GM21723 (cell line): Measurements from ENCODE around the gene ZFYVE21.

Source experiments
- ATAC-seq: cut with Tn5 transposase; IDR thresholded peaks from one replicate; pipeline ENCODE4 v1.9.1; 2021; ENCODE audit warnings: mild to moderate bottlenecking, moderate library complexity; ENCODE audit not compliant: unreplicated experiment

ZFYVE21 gene

DNA sequence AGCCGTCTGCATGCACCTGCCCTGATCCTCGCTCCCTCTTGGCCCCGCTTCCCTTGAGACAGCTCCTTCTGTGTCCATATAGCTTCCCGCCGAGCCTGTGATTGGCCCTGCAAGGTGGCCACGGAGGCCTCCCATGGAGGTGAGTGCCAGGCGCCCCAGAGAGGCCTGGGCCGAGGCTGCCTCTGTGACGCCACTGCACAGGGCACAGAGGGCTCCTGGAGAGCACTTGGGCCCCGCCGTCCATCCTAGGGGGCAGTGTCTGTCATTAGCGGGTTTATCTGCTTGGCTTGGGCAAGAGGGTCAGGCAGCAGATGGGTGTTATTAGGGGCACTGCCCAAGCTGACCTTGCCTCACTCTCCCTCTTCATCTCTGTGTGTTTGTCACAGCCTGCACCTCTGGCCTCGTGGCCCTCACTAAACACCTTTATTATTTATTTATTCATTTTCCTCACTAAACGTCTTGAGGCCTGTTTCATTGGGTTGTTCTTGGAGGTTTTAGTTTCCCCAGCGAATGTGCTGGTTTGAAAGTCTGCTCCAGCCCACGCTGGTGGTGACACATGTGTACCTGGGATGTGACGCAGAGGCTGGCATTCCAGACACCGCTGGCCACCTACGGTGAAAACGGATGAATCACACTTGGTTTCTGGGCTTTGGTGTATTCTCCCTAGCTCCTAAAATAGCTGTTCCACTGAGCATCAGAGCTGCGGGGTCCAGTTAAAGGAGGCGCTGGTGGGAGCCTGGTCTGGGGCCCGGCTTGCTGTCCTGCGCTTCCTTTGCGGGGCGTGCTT is 5.9 kb downstream of the ZFYVE21 start:
- no peak for ATAC-seq

DNA sequence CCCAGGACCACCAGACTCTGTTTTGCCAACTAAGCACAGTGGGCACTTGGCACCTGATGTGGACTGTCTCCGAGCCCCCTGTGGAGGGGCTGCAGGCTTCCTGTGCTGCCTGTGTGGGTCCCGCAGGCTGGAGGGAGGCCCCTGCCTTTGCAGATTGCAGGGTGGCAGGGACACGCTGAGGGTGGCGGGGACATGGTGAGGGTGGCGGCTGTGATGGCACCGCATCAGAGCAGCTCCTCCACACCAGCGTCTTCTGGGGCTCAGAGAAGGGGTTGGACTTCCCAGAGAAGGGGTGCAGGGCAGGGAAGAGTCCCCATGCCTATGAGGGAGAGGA is 8.1 kb downstream of the ZFYVE21 start:
- no peak for ATAC-seq

DNA sequence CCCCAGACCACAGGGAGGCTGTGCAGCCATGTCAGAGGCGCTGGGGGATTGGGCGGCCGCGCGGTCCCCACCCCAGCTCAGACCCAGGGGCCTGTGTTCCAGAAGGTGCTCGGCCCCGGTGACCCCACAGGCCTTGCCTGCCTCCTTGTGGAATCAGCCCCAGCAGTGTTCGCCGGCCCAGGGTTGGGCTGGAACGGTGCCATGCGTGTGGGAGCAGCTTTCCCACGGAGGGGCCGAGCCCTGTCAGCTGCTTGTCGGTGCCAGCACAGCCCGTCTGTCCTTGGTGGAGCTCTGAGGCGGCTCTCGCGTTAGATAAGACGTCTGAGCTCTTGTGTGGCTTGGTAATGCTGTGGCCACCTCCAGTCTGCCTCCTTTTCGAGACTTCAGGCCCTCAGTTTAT is 8.5 kb downstream of the ZFYVE21 start:
- ATAC-seq, result no peak

DNA sequence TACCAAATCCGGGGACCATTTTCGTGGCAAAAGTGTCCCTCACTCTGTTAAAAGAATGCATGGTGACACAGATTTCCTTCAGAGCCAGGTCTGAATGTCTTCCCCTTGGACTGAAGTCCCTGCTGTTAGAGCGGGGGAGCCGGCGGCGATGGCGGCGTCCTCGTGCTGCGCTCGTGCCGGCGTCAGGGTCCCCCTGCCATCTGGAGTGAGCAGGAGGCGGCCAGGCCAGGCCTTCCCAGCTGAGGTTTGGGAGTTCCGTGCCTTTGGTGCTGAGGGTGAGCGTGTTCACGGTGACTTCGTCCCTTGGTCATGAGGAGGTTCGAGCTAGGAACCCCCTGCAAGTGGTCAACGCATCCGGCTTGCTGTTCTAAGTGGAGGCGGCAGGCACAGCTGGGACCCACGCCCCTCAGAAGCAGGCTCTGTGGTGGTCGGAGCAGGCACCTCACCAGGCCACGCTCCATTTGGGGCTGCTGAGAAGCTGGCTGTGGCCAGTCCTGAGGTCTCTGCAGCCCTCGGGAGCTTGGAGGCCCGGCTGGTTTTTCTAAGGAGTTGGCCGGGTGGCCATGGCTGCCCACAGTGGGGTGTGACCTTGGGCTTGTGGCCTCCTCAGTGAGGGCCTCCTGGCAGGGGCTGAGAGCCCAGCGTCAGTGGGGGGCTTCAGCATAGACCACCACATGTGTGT is 9.5 kb downstream of the ZFYVE21 start:
- ATAC-seq, result no peak

DNA sequence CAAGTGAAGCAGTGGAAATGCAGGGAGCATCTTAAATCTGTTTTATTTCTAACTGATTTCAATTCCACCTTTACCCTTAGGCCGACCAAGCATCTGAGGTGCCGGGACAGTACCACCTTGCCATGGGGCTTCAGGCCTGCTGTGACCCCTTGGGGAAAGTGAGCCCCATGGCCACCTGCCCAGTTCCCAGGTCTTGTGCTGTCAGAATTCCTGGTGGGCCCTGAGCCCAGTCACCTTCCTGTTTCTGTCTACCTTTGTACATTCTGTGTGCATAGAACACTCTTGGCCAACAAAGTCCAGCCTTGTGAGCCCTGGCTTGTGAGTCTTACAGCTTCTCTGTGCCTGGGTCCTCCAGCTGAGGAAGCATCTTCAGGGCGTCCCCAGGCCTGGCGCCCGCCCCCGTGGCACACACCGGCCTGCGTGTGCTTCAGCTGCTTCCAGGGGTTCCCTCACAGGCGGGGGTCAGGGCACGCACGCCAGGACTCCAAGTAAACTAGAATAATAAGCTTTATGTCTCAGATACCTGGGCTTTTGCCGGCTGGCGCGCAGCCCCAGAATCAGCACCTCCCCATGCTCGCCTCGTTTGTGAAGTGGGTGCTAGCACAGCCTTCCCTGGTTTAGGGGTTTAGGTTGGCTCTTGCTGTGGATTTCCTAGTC is 10.3 kb downstream of the ZFYVE21 start:
- no peak for ATAC-seq

DNA sequence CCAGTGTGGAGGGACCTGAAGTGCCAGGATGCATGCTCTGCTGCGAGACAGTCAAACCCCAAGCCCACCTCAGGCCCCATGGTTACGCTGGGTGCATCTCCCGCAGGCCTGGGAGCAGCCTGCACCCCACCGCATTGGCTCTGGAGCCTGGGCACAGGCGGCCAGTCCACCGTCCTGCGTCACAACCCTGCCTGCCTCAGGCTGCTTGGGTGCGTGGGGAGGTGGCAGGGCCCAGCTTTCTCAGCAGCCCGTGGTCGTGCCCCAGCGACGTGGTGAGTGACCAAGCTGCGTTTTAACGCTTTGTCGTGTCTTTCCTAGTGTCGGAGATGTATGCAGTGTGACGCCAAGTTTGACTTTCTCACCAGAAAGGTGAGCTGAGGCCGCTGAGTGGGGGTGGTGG is 10.9 kb downstream of the ZFYVE21 start:
- ATAC-seq, result no peak

DNA sequence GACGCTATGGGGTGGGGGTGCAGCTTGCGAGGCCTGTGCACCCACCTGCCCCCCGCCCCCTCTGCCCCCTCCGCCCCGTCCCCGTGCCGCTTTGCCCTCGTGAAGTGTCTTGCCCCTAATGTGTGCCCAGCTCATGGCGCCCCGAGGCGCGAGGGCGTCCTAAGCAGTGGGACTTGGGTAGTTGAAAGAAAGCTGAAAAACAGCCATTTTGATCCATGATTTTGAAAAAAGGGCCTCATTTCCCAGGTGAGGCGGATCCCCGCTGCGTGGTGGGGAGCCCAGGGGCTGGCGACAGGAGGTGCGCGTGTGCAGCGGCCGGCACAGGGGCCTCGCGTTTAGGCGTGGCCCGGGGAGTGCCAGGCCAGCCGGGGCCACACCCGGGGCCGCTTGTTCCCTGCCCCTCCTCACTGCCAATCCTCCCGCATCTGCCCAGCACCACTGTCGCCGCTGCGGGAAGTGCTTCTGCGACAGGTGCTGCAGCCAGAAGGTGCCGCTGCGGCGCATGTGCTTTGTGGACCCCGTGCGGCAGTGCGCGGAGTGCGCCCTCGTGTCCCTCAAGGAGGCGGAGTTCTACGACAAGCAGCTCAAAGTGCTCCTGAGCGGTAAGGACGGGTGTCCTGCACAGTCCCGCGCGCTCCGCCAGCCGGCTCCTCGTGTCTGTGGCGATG is 11.8 kb downstream of the ZFYVE21 start:
- no peak for ATAC-seq

DNA sequence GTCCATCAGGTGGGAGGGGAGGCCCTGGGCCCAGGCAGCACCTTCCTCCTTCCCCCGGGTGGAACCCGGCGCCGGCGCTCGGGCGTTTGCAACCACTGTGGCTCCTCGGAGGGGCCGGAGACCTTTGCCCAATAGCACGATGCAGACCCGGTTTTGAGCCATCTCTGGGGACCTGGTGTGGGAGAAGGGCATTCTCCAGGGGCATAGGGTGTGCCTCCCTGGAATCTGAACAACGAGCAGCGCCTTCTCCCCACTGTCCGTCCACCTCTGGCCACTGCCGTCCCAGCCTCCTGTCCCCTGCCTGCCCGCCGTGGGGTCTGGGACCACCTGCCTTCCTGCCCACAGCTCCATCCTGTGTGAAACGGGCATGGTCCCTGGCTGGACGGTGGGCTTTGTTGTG is 12.5 kb downstream of the ZFYVE21 start:
- ATAC-seq, result no peak

DNA sequence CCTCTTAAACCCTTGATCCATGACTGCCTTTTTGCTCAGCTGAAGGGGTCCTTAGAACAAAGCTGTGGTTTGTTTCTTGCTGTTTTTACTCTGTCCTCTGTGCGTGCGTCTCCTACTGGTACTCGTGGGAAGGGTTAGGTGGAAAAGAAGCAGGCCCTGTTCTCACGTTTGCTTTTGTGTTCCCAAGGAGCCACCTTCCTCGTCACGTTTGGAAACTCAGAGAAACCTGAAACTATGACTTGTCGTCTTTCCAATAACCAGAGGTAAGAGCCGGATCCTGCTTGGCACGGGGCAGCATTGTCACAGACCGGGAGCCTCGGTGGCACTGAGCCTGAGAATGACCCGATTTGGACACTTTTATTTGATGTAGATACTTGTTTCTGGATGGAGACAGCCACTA is 13.1 kb downstream of the ZFYVE21 start:
- no peak for ATAC-seq

DNA sequence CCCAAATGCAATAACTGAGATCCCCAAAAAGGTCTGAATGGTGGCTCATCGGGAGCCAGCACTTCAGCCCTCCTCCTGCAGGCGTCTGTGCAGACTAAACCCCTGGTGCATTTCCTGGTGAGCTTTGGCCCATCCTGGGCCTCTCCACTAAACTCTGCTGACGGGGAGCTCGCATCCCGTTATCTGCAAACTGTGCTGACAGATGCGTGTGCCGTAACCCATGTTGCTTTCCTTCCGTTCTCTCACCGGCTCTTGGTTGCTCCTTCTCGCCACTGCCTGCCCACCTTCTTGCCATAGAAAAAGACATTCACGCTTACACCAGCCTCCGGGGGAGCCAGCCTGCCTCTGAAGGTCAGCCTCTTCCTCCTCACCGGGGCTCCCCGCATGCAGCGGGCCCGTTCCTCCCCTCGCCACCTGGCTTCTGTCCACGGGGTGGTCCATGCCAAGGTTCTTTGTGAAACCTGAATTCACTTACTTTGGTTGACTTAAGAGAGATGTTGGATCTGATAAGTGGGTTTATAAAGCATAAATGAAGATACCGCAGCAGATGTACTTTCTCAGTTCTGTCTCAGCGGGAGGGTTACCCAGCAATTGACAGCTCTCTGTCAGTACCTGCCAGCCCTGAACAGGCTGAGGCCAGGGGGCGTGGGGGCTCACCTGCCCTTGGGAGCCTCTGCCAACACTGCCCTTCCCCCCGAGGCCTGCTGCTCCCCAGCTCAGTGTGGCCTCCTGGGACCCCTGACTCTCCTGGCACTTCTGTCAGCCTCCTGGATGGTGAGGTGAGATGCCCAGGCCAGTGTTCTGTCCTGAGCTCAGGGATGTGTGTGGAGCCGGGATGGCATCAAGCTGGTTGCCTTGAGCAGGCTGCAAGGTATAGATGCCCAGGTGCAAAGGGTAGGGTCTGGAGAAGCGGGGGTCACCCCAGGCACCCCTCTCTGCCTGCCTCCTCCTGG is 14.2 kb downstream of the ZFYVE21 start:
- ATAC-seq, result no peak

DNA sequence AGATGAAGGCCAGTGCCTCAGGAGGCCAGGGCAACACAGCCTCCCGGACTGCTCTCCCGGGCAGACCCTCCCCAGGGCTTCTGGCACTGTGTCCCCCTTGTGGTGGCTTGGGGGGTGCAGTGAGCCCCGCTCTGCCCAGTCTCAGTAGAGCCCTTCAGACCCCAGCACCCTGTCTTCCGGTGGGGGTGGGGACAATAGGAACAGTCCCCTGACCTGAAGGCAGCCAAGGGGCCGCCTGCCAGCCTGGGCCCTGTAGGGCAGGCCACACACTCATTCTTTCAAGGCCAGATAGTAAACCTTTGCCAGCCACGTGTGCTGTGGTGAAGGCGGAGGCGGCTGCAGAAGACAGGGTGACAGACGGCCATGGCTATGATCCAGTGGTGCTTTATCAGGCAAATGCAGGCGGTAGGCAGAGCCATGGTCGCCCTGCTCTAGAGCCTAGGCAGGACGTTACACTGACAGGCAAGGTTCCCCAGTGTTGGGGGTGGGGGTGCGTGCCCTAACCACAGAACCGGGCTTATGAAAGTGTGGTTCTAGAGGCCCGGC is 15.0 kb downstream of the ZFYVE21 start:
- no peak for ATAC-seq

DNA sequence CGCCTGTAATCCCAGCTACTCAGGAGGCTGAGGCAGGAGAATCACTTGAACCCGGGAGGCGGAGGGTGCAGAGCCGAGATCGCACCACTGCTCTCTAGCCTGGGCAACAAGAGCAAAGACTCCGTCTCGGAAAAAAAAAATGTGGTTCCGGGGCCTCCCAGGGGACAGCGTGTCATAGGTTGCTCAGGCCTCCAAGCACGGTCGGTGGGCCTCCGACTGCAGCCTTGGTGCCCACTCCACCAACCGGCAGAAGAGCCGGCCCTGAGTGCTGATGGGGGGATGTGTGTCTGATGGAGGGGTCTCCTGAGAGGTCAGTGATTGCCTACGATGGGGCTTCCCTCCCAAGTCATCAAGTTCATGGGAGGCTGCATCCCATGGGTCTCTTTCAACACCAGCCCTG is 15.9 kb downstream of the ZFYVE21 start:
- ATAC-seq, result no peak

DNA sequence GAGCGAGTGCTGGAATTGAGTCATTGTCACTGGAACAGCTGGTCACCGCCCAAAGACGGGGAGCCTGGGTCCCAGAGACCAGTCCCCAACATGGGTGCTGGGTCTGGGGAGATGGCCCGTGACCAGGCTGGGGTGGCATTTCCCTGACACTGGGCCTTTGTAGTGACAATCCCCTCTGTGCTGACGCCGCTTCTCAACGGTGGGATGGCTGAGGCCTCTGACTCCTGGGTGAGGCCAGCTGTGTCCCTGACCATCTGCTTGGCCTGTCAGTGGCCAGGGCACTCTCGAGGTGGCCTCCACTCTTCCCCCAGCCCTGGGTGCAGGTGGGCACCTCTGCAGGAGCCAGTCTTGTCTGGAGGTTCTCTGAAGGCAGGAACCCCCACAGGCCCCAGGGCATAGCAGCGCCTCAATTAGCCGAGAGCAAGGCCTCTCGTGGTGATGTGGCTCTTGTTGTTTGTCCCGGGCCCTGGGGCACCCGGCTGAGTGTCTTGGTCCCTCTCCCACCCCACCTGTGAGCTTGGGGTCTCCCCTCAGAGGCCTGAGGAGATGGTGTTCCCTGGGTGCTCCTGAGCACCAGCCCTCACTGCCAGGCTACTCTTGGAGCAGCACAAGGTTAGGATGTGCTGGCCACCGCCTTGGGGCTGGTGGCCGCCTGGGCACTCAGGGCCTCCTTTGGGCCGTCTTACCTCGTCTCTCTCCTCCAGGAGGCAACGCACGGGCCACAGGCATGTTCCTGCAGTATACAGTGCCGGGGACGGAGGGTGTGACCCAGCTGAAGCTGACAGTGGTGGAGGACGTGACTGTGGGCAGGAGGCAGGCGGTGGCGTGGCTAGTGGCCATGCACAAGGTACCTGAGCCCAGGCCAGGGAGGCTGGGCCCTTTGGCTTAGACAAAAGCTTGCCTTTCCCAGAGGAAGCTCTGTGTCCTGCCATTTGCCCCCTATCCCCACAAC is 16.6 kb downstream of the ZFYVE21 start:
- ATAC-seq, result no peak

DNA sequence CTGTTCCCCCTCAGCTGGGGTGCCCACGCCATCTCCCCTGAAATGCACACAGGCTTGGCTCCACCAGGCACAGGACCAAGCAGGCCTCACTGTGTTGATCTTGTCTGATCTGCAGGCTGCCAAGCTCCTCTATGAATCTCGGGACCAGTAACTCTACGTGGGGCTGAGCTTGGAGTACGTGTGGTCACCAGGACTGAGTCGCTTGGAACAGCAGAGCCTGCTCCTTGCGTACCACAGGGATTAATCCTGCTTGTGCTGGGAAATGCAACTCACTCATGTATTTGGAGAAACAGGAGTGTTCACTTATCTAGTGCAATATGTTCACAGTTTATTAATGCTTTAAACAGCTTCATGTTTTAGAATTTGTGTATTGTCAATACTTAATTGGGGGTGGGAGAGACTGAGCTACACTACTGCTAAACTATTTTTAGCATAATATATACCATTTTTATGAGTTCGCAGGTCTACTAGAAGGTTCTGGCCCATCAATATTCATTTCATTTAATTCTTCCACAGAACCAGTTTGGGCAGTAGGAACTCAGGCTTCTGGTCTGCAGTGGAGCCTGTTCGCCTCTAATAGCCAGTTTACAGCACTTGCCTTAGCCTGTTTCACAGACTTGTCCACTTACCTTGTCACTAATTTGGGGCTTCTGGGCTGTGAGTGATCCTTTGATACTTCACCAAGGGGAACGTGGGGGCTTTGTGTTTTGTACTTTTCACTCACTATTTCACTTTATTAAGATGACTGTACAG is 17.4 kb downstream of the ZFYVE21 start:
- ATAC-seq, result no peak

DNA sequence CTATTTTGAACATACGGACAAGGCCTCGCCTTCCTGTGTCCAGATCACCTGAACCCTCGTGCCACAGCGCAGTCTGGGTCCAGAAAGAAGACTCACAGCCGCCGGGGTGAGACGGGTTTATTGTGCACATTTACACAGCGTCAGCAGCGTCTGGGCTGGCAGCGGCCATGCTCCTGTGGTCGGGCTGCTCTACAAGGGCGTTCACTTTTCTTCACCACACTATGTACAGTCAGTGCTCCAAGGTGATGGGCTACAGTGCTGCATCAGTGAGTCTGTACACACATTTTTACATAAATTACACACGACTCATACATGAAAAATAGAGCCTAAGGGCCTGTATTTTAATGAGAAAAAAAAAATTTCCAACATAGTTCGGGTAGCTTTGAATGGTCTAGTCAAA is 18.0 kb downstream of the ZFYVE21 start:
- ATAC-seq, result no peak

DNA sequence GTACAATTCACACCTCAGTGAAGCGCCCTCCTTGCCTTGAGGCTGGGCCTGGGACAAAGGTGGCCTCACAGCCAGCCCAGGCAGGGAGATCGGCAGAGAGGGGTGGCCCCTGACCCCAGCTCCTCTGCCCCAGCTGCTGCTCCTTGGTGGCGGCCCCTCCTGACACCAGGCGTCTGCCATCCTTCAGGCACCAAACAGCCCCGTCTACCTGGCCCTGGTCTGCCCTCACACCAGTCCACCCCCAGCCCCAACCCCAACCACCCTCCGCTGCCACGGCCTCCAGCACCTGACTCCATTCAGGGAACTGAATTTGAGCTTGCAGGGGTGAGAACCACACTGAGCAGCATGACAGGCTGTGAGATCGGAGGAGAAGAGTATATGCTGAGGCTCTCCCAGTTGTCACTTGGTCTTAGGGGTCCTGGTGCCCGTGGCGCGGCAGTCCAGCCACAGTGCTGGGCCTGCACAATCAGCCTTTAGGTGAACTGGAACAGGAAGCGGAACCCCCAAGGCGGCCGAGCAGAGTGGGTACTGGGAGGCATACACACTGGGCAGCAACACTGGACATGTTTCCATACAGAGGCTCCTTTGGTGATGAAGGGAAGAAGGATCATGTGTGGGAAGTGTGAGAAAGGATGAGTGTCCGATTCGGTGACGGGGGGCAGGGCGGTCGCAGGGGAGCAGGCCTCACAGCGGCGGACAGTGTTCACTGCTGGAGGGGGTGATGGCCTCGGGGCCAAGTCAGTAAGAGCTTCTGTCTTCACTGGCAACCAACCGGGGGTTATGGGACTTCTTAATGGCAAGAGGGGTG is 18.7 kb downstream of the ZFYVE21 start:
- ATAC-seq, result no peak

DNA sequence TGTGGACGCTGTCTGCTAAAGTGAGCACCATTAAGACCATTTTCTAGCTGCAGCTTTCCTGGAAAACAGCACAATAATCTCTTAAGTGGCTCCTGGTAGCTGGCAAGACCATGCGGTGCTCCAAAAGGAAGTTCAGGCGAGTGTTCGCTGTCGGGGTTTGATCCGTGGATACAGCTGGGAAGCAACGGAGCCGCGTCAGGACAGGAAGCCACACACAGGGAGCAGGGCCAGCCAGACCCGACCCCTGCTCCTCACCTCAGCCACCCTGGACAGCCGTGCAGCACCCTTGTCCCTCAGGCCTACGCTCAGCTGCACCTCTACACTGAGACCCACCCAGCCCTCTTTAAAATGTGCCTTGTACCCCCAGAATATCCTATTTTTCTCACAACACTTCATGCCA is 19.4 kb downstream of the ZFYVE21 start:
- ATAC-seq, result no peak

DNA sequence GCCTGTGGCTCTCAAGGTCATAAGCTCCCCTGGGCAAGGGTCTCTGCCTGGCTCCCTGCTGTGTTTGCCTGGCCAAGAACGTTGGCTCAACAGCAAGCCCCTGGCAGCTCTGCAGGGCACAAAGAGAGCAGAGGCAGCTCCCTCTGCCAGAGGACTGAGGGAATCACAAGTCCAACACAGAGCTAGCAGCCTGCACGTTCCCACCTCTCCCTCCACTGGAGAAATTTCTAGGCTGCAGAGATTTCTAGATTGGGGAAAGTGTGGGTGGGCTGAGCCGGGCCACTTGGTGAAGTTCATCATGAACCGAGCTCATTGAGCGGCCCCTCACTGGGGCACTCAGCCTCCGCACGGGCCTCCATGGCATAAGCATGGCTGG is 19.8 kb downstream of the ZFYVE21 start:
- ATAC-seq, result no peak
